Measurements from ENCODE around the gene UNC80.
A peak's percentile ranks its signal among the peaks of the same experiment; 100 is the strongest.
"Not testable (repeated sequence)": the region's sequence is repeated elsewhere in the genome, so short reads cannot be mapped to it uniquely, and the experiment has no call there.

Gene UNC80, protein sequence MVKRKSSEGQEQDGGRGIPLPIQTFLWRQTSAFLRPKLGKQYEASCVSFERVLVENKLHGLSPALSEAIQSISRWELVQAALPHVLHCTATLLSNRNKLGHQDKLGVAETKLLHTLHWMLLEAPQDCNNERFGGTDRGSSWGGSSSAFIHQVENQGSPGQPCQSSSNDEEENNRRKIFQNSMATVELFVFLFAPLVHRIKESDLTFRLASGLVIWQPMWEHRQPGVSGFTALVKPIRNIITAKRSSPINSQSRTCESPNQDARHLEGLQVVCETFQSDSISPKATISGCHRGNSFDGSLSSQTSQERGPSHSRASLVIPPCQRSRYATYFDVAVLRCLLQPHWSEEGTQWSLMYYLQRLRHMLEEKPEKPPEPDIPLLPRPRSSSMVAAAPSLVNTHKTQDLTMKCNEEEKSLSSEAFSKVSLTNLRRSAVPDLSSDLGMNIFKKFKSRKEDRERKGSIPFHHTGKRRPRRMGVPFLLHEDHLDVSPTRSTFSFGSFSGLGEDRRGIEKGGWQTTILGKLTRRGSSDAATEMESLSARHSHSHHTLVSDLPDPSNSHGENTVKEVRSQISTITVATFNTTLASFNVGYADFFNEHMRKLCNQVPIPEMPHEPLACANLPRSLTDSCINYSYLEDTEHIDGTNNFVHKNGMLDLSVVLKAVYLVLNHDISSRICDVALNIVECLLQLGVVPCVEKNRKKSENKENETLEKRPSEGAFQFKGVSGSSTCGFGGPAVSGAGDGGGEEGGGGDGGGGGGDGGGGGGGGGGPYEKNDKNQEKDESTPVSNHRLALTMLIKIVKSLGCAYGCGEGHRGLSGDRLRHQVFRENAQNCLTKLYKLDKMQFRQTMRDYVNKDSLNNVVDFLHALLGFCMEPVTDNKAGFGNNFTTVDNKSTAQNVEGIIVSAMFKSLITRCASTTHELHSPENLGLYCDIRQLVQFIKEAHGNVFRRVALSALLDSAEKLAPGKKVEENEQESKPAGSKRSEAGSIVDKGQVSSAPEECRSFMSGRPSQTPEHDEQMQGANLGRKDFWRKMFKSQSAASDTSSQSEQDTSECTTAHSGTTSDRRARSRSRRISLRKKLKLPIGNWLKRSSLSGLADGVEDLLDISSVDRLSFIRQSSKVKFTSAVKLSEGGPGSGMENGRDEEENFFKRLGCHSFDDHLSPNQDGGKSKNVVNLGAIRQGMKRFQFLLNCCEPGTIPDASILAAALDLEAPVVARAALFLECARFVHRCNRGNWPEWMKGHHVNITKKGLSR (N-terminal part only)

DNA sequence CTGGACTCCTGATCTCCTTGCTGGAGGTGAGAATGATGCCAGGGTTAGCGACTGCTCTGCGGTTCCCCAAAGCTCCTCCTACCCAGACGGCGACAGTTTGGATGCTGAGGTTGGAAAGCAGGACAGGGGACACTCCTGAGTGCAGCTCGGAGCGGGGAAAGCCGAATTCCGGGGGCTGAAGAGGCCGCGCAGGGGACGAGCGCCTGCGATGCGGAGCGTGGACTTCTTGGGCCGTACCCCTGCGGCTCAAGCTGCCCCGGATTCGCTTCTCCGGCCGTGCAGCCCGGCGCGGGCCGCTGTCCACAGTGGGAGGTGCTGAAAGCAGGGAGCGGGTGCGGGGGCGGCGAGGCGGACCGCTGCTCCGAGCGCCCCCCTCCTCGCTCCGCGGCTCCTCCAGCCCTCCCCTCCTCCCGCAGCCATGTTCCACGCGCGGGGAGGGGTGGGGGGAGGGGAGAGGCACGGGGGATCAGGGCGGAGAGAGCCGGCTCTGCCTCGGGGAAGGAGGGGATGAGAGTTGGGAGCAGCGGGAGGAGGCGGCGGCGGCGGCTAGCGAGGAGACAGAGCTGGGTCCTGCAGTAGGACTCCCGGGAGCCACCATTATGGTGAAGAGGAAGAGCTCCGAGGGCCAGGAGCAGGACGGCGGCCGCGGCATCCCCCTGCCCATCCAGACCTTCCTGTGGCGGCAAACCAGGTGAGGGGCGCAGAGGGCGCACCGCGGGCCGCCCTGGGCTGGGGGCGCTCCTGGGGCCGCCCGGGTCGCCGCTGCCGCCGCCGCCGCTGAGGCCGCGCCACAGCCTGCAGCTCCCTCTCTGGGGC, at the start of gene UNC80:
UNC80 (plus strand) TSS at position 359 of the 816 bp plus-strand sequence; CDS start at position 600, 241 bp downstream.
- peak; percentile 18 for DNase-seq

DNA sequence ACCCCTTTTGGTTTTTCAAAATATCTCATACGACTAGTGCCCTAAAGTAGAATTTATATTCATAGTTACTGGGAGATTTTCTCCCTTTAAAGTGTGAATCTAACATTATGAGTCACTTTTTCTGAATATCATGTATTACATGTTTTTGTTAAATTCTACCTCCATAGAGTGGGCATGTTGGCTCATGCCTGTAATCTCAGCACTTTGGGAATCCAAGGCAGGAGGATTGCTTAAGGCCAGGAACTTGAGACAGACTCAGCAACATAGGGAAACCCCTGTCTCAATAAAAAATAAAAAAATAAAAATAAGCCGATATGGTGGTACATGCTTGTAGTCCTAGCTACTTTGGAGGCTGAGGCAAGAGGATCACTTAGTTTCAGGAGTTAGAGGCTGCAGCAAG, 45.3 kb upstream of the UNC80 start:
- DNase-seq = no peak

DNA sequence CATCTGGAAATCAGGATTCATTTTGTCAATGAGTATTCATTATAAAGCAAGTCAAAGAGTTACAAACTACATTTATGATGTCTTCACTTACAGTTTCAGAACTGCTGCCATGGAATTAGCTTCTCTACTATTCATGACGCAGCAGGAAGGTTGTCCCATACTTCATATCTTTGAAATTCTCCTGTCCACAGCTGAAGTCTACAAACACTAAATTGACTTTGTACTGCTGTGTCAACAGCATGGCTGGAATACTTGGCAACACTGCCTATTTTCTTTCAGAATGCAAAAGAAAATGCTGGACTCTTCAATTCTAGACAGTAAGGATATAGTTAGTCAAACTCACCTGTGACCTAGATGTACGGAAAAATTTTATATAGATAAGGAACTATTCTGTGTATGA, 44.6 kb upstream of the UNC80 start:
- DNase-seq = no peak

DNA sequence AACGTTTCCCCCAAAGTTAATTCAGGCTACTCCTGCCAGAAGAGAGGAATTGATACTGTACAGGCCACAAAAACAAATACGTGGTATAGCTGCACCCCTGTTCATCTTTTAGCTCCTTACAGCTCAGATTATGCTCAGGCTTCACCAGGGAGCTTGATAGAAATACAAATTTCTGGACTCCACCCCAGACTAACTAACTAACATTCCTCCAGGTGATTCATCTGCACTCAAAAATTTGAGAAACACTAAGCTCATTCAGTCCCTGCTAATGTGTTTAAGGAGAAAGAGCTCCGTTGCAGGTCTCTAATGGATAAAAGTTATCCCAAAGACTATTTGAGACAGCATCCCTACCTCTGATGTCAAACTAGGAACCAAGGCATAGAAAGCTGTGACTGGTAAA, 36.8 kb upstream of the UNC80 start:
- DNase-seq = no peak

DNA sequence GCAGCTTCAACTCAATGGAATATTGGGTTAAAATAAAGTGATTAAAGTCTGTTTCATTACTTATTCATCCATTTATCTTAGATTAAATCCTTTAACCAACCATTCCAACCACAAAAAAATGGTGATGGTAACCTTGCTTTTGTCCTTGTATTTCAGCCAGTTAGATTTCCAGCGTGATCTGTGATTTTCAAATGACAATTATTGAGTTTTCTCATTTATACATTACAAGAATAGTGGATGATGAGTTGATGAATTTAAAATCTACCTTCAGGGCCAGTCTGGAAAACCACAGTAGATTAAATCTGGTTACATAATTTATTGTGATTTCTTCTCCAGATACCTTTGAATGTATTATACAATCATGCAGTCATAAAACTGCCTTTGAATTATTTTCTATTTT, 29.7 kb upstream of the UNC80 start:
- no peak for DNase-seq

DNA sequence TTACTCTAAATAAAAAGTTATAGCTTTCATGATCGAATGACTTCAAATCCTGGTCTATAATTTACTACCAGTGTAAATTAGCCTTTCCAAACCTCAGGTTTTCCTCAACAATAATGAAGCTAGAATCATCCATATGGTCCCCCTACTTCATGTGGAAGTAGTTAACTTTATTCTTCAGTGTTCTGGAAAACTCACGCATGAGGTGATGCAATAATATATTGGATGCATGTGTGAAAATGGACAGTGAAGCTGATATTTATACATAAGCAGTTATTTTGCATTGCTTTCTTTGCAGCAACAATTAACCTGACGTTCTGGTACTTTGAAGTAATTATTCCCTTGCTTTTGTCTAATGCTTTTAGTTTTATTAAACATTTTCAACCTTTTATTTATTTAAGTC, 18.6 kb upstream of the UNC80 start:
- no peak for DNase-seq

DNA sequence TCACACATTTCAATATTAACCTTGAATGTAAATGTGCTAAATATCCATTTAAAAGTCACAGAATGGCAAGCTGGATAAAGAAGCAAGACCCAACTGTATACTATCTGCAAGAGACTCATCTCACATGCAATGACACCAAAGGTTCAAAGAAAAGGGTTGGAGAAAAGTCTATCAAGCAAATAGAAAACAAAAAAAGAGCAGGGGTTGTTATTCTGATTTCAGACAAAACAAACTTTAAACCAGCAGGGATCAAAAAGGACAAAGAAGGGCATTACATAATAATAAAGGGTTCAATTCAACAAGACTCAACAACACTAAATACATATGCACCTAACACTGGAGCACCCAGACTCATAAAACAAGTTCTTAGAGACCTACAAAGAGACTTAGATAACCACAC, 14.5 kb upstream of the UNC80 start:
- no peak for DNase-seq

DNA sequence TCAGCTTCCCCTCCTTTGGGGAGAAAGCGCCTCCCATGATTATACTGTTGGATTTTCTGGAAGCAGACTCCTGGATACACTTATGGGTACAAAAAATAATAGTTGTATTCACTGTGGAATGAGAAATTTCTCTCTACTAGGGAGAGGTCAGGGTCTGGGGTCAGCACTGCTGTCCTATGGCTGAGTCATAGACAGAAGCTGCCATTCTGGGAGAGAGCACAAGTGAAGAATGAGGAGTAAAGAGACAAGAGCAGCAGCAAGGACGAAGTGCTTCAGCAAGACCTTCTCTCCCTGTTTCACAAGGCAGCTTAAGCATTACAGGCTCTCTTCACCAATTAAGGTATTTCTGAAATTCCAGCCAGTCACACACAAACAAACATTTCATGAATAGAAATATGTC, 10.1 kb upstream of the UNC80 start:
- DNase-seq = no peak

DNA sequence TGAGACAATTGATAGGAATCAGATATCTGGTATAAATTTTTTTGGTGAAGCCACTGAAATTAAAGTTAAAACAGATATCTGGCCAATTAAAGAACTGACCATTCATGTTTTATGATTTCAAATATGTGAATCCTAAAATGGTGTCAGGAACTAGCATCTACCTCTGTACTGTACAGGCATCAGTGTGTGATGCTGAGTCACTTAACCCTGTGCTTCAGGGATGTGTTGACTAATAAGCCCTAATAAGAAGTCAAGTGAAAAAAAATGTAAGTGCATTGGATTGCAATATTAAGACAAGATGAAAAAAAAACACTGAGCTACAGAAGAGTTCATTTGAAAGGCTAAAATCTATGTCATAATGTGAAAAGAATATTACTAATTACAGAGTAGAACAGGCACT, 9.1 kb upstream of the UNC80 start:
- DNase-seq = no peak

DNA sequence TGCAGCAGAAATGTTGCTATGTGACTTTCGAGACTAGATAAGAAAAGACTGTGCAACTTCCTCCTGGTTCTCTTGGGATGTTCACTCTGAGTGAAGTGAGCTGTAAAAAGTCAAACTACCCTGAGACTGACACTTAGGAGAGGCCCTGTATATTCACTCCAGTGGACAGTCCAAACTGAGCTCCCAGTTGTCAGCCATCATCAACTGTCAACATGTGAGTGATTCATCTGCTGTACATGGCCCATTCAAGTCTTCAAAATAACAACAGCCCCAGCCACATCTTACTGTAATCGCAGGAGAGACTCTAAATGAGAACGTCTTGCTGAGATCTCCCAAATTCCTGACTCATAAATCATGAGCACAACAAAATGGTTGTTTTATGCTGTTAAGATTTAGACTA, 8.5 kb upstream of the UNC80 start:
- no peak for DNase-seq

DNA sequence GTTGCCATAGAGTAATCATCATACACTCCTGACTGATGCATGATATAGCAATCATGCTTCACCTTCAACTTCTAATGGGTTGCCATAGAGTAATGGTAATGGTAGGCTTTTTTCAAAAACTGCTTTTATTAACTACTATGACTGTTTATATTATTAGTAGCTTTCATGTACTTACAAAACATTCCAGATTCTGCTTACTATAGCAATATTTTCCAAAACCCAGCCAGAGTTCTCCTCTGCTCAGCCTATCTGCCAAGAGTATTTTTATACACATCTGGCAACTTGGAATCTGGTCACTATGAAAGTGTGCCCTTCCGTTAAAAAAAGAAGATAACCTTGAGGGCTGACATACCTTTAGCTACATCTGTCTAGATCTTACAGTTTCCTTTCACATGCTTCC, 5.0 kb upstream of the UNC80 start:
- no peak for DNase-seq

DNA sequence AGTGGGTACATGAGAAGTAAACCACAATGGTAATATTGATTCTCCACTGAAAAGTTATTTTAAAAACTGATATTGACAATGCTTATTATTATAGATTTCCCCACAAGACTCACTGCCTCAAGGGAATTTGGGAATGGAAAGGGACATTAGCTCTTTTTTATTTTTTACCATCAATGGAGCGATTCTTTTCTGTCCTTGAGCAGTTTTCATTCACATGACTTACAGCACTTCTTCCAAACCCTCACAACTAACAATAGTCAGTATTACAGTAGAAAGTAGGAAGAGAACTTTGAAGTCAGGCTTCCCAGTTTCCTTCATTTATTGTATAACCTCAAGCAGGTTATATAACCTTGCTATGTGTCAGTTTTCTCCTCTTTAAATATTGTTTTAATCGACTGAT, 4.3 kb upstream of the UNC80 start:
- DNase-seq = no peak

DNA sequence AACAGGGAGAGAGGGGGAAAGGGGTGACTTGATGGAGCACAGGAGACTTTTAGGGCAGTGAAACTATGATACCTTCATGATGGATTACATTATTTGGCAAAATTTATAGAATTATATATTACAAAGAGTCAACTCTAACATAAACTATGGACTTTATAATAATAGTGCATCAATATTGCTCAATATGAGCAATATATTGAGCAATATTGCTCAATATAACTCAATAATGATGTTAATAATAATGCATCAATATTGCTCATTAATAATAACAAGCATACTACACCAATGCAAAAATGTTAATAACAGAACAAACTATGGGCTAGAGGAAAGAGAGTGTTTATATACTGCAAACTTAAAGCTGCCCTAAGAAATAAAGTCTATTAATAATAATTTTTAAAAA, 3.1 kb upstream of the UNC80 start:
- DNase-seq = no peak

DNA sequence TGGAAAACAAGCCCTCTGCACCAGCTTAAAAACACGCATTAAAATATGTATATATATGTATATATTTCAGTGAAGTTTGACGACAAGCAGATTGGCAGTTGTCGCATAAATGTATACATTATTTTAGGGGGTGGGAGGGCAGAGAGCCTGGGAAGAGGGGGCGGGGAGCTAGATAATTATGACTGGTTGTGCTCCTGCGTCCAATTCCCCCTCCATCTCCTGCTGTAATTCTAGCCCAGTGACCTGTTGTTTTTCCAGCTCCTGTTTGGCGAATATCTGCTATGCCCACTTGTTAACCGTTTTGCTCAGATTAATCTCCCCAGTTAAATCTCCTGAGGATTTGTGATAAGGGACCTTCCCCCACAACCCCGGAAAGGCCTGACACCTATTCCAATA, 656 bp downstream of the UNC80 start:
- DNase-seq = peak; percentile 36

DNA sequence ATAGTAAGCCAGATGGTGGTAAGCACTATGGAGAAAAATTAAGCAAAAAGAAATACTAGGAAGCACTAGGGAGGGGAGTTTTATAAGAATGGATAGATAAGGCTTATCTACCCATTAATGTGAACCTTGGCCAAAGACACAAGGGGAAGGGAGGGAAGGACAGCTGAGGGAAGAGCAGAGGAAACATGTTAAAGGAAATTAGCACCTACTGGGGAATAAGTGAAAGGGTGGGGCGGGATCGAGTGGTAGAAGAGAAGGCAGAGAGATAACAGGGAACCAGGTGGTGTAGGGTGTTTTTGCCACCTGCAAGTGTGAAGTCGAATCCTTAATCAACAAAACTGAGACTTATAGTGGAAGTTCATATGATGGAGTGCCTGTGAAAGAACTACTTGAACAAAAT, 1.7 kb downstream of the UNC80 start:
- DNase-seq = no peak

DNA sequence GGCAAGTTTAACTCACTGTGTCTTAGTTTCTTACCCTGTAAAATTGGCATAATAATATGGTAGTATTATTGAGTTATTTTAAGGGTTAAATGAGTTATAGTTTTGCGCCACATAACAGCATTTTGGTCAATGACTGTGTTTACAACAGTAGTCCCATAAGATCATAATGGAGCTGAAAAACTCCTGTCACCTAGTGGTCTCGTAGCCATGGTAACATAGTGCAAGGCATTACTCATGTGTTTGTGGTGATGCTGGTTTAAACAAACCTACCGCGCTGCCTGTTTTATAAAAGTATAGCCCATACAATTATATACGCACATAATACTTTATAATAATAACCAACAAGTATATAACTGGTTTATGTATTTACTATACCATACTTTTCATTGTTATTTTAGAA, 15.8 kb downstream of the UNC80 start:
- no peak for DNase-seq

DNA sequence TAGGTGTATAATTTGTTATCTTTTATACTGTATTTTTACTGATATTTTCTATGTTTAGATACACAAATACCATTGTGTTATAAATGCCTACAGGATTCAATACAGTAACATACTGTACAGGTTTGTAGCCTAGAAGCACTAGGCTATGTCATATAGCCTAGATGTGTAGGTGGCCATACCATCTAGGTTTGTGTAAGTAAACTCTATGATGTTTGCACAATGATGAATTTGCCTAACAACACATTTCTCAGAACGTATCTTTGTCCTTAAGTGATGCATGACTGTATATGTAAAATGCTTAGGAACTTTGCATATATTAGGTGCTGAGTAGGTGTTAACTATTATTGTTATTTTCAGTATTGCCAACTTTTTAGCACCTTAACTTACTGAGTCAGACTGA, 17.3 kb downstream of the UNC80 start:
- no peak for DNase-seq

DNA sequence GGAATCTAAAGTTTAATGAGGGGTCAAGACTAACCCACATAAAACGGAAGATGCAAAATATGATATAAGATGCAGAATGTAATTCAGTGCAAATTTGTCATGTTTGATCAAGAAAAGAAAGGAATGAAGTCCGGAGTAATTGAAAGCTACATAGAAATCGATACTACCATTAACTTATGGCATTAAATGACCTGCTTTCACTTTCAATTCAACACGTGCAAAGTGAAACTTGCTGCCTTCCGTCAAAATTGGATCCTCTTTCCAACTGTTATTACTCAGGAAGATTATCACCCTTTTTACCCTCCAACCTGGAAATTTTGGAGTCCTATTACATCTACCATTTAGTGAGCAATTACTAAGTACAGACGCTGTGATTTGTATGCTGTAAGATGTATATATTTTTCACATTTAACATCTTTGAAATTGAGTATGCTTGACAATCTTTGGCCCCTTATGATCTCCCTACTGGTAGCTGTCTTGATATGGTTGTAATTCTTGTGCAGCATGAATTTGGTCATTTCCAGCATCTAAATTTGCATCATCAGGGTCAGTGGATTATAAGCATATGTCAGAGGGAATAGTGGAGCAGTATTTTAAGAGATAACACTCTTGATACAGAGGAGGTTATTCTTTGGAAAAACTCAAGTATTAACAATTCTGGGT, 18.6 kb downstream of the UNC80 start:
- no peak for DNase-seq

DNA sequence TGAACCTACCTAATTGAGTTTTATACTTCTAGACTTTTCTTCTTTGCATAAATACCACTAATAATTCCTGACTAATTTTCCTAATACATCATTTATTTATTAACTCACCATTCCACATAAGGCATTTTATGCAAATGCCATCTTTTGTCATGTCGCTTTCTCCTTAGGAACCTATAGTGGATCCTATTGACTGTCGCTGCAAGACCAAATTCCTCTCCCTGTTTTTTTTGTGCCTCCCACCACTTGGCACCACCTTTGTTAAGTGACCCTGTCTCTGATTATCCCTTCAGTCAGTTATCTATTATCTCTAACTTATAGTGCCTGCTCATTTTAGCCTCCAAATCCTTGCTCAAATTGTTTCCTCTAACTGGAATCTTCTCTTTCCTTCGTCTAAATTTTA, 19.5 kb downstream of the UNC80 start:
- DNase-seq = no peak

DNA sequence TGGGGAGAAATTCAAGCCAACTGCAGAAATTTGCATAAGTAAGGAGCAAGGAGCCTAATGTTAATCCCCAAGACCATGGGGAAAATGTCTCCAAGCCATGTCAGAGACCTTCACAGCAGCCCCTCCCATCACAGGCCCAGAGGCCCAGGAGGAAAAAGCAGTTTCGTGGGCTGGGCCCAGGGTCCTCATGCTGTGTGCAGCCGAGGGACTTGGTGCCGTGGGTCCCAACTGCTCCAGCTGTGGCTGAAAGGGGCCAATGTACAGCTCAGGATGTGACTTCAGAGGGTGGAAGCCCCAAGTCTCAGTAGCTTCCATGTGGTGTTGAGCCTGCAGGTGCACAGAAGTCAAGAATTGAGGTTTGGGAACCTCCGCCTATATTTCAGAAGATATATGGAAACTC, 23.8 kb downstream of the UNC80 start:
- DNase-seq = not testable (repeated sequence)

DNA sequence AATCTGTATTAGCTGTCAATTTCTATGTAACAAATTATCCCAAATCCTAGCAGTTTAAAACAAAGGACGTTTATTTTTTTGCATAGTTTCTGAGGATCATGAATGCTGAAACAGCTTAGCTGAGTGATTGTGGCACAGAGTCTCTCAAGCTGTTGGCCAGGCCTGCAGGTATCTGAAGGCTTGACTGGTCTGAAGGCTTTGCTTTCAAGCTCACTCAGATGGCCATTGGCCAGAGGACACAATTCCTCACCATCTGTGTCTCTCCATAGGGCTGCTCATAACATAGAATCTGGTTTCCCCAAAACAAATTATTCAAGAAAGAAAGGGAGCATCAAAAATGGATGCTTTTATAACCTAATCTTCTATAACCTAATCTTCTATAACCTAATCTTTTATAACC, 33.7 kb downstream of the UNC80 start:
- DNase-seq = no peak

DNA sequence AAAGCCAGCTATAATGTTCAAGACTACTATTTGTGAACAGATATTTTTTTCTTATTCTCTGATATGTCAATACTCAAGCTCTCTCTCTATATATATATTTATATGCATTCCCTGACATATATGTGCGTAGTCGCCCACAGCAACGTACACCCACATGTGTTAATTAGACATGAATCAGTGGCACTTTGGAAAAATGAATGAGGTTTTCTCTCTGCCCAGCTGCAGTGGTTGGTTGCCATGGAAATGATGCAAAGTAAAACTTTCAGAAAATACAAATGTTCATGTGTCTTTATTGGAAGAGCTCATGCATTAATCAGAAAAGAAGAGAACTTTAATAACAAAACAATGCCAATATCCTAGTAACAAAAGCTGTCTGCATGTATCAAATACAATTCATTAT, 34.7 kb downstream of the UNC80 start:
- DNase-seq = no peak

Measured in NCI-H1092 (cell line).